Astrocyte of the spinal cord (primary cell): ENCODE measurements around the gene TMEM132E.

ENCODE experiments used
- DNase-seq: peaks from one replicate; pipeline ENCODE4 v3.0.0; 2011; ENCODE audit warnings: low read depth, low spot score
- H3K4me3 ChIP-seq: 2 replicates; pipeline ENCODE4 v1.5.1; 2011; ENCODE audit warnings: low read depth, mild to moderate bottlenecking, low read length, moderate library complexity
- in situ Hi-C: cut with HindIII; loops from 2 replicates; pipeline ENCODE4 v1.10.0; 2017; ENCODE audit warnings: low sequenced_read_pairs
- TF ChIP-seq, protein P1 (sequence below): IDR thresholded peaks from 2 replicates; pipeline ENCODE4 v1.5.1; 2012; ENCODE audit warnings: low read depth, mild to moderate bottlenecking, low read length, inconsistent platforms

Gene TMEM132E

GRCh38 chr17:34539881-34540280, 39.5 kb upstream of the TMEM132E start:
- DNase-seq = no peak
- H3K4me3 ChIP-seq = no peak overlapping the region
- in situ Hi-C loops = no loop called here
- TF ChIP-seq, protein P1, sequence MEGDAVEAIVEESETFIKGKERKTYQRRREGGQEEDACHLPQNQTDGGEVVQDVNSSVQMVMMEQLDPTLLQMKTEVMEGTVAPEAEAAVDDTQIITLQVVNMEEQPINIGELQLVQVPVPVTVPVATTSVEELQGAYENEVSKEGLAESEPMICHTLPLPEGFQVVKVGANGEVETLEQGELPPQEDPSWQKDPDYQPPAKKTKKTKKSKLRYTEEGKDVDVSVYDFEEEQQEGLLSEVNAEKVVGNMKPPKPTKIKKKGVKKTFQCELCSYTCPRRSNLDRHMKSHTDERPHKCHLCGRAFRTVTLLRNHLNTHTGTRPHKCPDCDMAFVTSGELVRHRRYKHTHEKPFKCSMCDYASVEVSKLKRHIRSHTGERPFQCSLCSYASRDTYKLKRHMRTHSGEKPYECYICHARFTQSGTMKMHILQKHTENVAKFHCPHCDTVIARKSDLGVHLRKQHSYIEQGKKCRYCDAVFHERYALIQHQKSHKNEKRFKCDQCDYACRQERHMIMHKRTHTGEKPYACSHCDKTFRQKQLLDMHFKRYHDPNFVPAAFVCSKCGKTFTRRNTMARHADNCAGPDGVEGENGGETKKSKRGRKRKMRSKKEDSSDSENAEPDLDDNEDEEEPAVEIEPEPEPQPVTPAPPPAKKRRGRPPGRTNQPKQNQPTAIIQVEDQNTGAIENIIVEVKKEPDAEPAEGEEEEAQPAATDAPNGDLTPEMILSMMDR = no peak

DNA sequence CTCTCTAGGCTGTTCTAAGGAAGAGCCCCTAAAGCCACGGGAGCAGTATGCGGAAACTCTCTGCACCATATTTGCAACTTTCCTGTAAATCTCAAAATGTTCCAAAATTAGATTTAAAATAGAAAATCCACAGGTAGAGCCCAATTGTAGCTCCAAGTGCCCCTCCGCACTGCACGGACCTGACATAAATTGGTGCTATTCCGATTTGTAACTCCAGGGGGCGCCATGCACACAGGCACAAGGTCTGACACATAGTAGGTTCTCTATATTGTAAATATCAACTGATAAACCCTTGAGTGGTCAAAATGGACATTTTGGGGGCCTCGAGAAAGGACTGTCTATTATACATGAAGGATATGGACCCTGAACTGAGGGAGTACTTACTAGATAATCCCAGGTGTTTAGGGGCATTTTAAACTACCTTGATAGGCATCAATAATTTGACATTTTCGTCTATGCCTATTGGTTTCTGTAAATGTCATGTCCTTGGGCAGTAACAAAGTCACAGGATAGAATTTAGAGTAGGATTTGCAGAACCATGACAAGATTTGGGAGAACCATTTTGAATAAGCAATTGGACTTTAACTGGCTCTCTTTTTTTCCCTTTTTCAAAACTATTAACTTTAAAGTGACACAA, 36.6 kb upstream of the TMEM132E start:
- no peak overlapping the region for H3K4me3 ChIP-seq
- in situ Hi-C loops = no loop called here
- TF ChIP-seq, protein P1 = peak; percentile 81
- DNase-seq = peak; percentile 4

- in situ Hi-C loops = no loop called here
- TF ChIP-seq, protein P1 = no peak
- DNase-seq = no peak
- H3K4me3 ChIP-seq = no peak overlapping the region
Measured at GRCh38 chr17:34547453-34548063, 31.8 kb upstream of the TMEM132E start.

DNA sequence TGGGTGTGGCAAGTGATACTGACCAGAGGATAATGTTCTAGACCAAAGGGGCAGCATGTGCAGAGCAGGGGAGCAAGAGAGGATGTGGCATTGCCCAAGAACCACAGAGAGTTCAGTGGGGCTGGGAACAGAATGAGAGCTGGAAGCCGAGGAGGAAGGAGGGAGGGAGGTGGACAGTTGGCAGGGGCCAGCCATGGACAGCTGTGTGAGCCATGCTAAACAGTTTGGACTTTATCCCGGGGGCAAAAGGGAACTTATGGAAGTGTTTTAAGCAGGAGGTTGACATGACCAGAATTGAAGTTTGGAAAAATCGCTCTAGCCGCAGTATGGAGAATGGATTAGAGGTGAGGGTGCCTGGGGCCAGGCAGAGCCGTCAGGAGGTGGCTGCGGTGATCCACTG, 29.4 kb upstream of the TMEM132E start:
- in situ Hi-C loops = no loop called here
- TF ChIP-seq, protein P1 = no peak
- no peak for DNase-seq
- H3K4me3 ChIP-seq = no peak overlapping the region

DNA sequence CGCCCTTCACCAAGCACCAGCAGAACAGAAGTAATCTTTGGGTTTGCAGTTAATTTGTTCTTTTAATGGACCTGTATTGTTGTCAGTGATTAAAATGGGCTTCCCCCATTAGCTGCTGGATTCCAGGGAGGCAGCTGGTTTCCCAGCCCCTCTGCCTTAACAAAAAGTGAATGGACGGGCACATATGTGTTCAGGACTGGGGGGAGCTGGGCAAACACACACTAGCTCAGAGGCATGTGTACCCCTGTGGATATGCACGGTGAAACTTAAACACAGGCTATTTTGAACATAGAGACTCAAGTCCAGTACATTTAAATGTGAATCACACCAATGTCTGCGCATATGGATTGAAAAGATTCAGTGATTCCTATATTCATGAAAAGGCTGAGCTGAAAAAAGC, 25.5 kb upstream of the TMEM132E start:
- no peak overlapping the region for H3K4me3 ChIP-seq
- TF ChIP-seq, protein P1 = no peak
- DNase-seq = no peak
- in situ Hi-C loops = no loop called here

DNA sequence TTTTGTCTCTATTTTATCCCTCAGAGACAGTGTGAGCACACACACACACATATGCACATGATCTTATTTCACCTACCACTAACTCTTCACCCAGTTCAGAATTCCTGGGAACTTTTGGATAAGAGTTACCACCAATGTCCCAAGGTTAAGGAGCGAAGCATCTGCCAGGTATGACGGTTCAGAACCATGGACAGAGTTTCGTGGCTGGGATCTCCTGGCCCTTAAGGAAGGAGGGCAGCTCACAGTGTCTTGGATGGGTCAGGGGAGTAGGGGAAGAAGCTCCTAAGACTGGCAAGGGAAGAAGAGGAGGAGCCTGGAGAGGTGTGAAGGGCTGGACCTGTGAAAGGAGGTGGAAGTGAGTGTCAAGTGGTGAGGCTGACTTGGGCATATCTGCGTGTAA, 23.0 kb upstream of the TMEM132E start:
- in situ Hi-C loops = no loop called here
- no peak for DNase-seq
- no peak overlapping the region for H3K4me3 ChIP-seq

More for the DNA sequence above, 23.0 kb upstream of the TMEM132E start:
- TF ChIP-seq, protein P1 = no peak
